AG04449 (cell line): ENCODE results near the gene VPS8.

ENCODE experiments used
- CTCF ChIA-PET: fragments of 350-600 bp; formaldehyde crosslinking; extraction: SDS; loops from one replicate; lab custom pipeline; 2021; ENCODE audit warnings: antibody characterized with exemption; lab: Yijun Ruan, JAX
- POLR2A ChIA-PET: fragments of 400-600, 350-600 bp; formaldehyde crosslinking; extraction: SDS; loops from one replicate; lab custom pipeline; 2020; ENCODE audit warnings: antibody characterized with exemption, inconsistent platforms; lab: Yijun Ruan, JAX
- DNase-seq: peaks from one replicate; pipeline ENCODE4 v3.0.0-alpha.2; 2010; ENCODE audit warnings: low read depth, low spot score
- H3K4me3 ChIP-seq: 2 replicates; pipeline ENCODE4 v1.5.1; 2011; ENCODE audit warnings: low read depth, mild to moderate bottlenecking, control low read depth, low read length
- CTCF ChIP-seq: IDR thresholded peaks from one replicate; pipeline ENCODE4 v1.5.1; 2011; ENCODE audit warnings: mild to moderate bottlenecking, moderate library complexity, low read length, control low read depth, inconsistent platforms; ENCODE audit not compliant: insufficient read depth; ENCODE audit errors: missing control alignments

VPS8 gene

GRCh38 chr3:184805351-184806038, 6.5 kb upstream of the VPS8 start:
- TF ChIP-seq CTCF, result no peak
- H3K4me3 ChIP-seq, result no peak overlapping the region
- ChIA-PET POLR2A (no interaction called here), CTCF (interaction anchor here (1.1 to 9.4 kb wide), 8 partner anchors 7 to 264 kb away, joined by 3 to 192 read pairs (median 12); partner anchors contain the start of gene VPS8)
- no peak for DNase-seq

- CTCF ChIA-PET, result interaction anchor here (1.1 to 9.4 kb wide), 6 partner anchors 17 to 243 kb away, joined by 3 to 192 read pairs (median 12); no protein-coding TSS in a partner anchor
- H3K4me3 ChIP-seq, result no peak overlapping the region
- no peak for DNase-seq
- POLR2A ChIA-PET, result no interaction called here
- no peak for TF ChIP-seq CTCF
Observed at GRCh38 chr3:184806567-184807271, 5.2 kb upstream of the VPS8 start.

DNA sequence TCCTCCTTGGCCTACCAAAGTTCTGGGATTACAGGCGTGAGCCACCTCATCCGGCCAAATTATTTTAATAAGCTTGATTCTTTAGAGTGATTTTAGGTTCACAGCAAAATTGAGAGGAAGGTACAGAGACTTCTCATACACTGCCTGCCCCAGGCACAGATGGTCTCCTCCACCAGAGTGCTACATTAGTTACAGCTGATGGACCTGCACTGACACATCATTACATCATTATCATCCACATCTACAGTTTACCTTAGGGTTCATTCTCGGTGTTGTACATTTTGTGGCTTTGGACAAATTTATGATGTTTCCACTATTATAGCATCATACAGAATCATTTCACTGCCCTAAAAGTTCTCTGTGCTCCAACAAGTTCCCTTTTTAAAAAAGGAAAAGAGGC, 4.4 kb upstream of the VPS8 start:
- DNase-seq, result no peak

GRCh38 chr3:184808021-184808420, 3.9 kb upstream of the VPS8 start:
- ChIA-PET POLR2A (no interaction called here), CTCF (interaction anchor here (0.6 to 2.3 kb wide), 15 partner anchors 13 to 752 kb away, joined by 3 to 20 read pairs (median 4); no protein-coding TSS in a partner anchor)
- peak; percentile 39 for TF ChIP-seq CTCF
- H3K4me3 ChIP-seq, result no peak overlapping the region
- DNase-seq, result no peak

More for the DNA sequence above, 4.4 kb upstream of the VPS8 start:
- H3K4me3 ChIP-seq, result no peak overlapping the region
- no peak for TF ChIP-seq CTCF
- POLR2A ChIA-PET, result no interaction called here
- CTCF ChIA-PET, result interaction anchor here (0.6 to 2.3 kb wide), 12 partner anchors 13 to 752 kb away, joined by 3 to 20 read pairs (median 4); no protein-coding TSS in a partner anchor

GRCh38 chr3:184810146-184810545, 1.8 kb upstream of the VPS8 start:
- CTCF ChIA-PET, result interaction anchor here (0.7 to 1.3 kb wide), 9 partner anchors 9 to 433 kb away, joined by 3 to 6 read pairs (median 3); partner anchors contain the start of gene EPHB3
- POLR2A ChIA-PET, result no interaction called here
- no peak overlapping the region for H3K4me3 ChIP-seq
- DNase-seq, result no peak
- no peak for TF ChIP-seq CTCF

GRCh38 chr3:184811034-184811433, 932 bp upstream of the VPS8 start:
- DNase-seq, result no peak
- no peak for TF ChIP-seq CTCF
- ChIA-PET CTCF (interaction anchor here (0.7 to 4.9 kb wide), 17 partner anchors 8 to 459 kb away, joined by 3 to 70 read pairs (median 8); partner anchors contain the start of gene EPHB3), POLR2A (no interaction called here)
- no peak overlapping the region for H3K4me3 ChIP-seq
